ENCODE measurements around the gene ANGPTL8. TPM values are rescaled to one million over a fixed set of nuclear protein-coding genes. Genes with fewer than 3 reads are reported as not detected.
A peak's percentile ranks its signal among the peaks of the same experiment; 100 is the strongest.

ANGPTL8 gene
- total RNA-seq, 1 donor from 2014 or later: not detected

DNA sequence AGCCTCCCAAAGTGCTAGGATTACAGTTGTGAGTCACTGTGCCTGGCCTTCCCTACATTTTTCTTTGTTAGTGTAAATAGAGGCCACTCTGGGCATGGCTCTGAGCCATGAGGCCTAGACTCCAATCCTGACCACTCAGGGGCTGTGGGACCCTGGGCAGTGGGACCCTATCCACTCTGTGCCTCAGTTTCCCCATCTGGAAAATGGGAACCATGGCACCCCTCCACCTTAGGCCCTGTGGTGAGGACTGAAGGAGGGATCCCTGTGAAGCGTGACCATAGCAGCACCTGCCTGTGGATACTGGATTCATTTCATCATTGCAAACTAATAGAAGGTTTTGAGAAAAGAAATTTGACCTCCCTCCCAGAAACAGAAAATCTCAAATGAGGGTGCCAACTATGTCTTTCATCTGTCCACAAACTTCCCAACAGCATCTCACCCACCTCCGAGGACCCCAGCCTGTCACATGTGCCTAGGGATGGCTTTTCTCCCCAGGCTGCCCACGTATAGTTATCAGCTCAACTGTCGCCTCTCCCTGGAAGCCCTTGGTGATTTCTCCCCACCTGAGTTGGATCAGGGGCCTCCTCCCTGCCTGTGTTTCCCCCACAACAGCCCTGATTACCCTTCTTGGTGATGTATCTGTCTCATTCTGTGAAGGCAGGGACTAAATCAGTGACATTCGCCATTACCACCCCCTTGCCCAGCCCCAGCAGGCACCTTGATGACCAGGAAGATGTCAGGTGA lies 5.6 kb downstream of the ANGPTL8 start:
- DNase-seq (ENCODE audit: low spot score): no peak
- H3K4me3 Mint-ChIP-seq: no peak overlapping the region
- intact Hi-C loops (cut with micrococcal nuclease): loop anchor here (5.0 kb wide), 1 partner anchor 48 kb away; the partner anchor contains the start of gene KANK2
- H3K36me3 Mint-ChIP-seq (ENCODE audit: low read depth): no peaks in the 10 kb centered on the region
- H3K27me3 Mint-ChIP-seq (ENCODE audit: insufficient read depth): peaks cover 9% of the 10 kb centered on the region
- H3K9me3 Mint-ChIP-seq: no peaks in the 10 kb centered on the region
- no peak overlapping the region for H3K27ac Mint-ChIP-seq
- no peaks in the 10 kb centered on the region for H3K4me1 Mint-ChIP-seq (ENCODE audit: low read depth)

DNA sequence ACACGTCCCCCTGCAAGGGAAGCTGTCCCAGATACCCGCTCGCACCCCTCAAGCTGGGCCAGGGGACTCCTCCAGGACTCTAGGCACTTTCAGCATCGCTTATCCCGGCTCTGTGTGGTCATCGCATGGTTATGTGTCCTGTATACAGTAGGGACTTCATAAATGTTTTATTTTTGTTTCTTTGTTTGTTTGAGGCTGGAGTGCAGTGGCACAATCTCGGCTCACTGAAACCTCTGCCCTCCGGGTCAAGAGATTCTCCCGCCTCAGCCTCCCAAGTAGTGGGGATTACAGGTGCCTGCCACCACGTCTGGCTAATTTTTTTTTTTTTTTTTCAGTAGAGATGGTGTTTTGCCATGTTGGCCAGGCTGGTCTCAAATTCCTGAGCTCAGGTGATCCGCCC lies 7.5 kb downstream of the ANGPTL8 start:
- intact Hi-C loops (cut with micrococcal nuclease): no loop called here
- no peak overlapping the region for H3K4me3 Mint-ChIP-seq

DNA sequence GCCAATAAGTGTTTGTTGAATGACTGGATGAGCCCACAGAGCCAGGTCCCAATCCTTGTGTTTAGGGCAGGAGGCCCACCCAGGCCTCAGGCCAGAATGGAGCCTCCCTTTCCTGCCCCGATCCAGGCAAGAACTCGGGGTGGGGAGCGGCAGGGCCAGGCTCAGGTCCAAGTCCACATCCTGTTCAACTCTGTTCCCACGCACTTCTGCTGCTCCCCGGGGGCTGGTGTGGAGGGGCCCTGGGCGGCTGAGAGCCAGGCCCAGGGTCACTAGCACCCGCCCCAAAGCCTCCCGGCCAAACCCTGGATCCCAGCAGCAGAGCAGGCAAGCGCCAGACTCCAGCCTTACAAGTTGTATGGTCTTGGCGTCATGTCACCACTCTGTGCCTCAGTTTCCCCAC lies 8.0 kb downstream of the ANGPTL8 start:
- no peak overlapping the region for H3K27ac Mint-ChIP-seq
- peaks cover 9% of the 10 kb centered on the region for H3K27me3 Mint-ChIP-seq (ENCODE audit: insufficient read depth)
- H3K4me1 Mint-ChIP-seq (ENCODE audit: low read depth): no peaks in the 10 kb centered on the region
- no peak overlapping the region for H3K4me3 Mint-ChIP-seq
- DNase-seq (ENCODE audit: low spot score): no peak
- H3K36me3 Mint-ChIP-seq (ENCODE audit: low read depth): no peaks in the 10 kb centered on the region
- no peaks in the 10 kb centered on the region for H3K9me3 Mint-ChIP-seq
- intact Hi-C loops (cut with micrococcal nuclease): no loop called here

More for the DNA sequence above, 7.5 kb downstream of the ANGPTL8 start:
- Mint-ChIP-seq H3K27me3 (ENCODE audit: insufficient read depth) (peaks cover 9% of the 10 kb centered on the region), H3K36me3 (ENCODE audit: low read depth) (no peaks in the 10 kb centered on the region), H3K9me3 (no peaks in the 10 kb centered on the region), H3K4me1 (ENCODE audit: low read depth) (no peaks in the 10 kb centered on the region), H3K27ac (no peak overlapping the region)
- DNase-seq (ENCODE audit: low spot score): no peak

DNA sequence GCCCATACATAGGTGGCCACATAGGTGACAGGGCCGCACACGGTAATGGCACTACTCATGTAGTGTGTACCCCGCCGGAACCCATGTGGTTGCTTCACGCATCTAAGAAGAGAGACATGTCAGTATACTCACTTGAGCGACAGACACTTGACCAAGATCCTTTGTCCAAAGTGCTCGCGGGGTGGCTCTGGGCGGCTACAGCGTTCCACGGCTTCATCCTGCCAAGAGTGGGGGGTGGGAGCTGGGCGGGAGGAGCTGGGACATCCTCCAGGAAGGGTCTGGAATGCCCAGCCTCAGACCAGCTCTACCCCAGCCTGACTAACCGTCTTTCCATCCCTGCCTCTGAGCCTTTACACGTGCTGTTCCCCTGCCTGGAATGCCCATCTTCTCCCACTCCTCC lies 8.5 kb downstream of the ANGPTL8 start:
- H3K9me3 Mint-ChIP-seq: no peaks in the 10 kb centered on the region
- intact Hi-C loops (cut with micrococcal nuclease): no loop called here
- no peaks in the 10 kb centered on the region for H3K36me3 Mint-ChIP-seq (ENCODE audit: low read depth)
- peaks cover 6% of the 10 kb centered on the region for H3K27me3 Mint-ChIP-seq (ENCODE audit: insufficient read depth)
- H3K4me3 Mint-ChIP-seq: no peak overlapping the region
- H3K27ac Mint-ChIP-seq: no peak overlapping the region
- no peak for DNase-seq (ENCODE audit: low spot score)
- no peaks in the 10 kb centered on the region for H3K4me1 Mint-ChIP-seq (ENCODE audit: low read depth)

DNA sequence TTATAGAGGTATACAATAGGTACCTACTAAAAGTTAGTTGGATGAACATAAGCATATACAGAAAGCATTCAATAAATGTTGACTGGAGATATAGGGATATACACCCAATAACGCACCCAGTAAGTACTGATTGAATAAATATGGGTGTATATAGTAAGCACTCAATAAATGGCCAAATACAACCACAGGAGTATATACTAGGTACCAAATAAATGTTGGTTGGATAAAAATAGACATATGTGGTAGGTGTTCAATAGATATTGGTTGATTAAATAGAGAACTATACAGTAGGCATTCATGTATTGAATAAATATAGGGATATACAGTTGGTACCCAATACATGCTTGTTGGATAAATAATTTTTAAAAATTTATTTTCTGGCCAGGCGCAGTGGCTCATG lies 9.4 kb downstream of the ANGPTL8 start:
- Mint-ChIP-seq H3K4me3 (no peak overlapping the region), H3K36me3 (ENCODE audit: low read depth) (no peaks in the 10 kb centered on the region), H3K27ac (no peak overlapping the region), H3K9me3 (no peaks in the 10 kb centered on the region), H3K4me1 (ENCODE audit: low read depth) (no peaks in the 10 kb centered on the region), H3K27me3 (ENCODE audit: insufficient read depth) (peaks cover 3% of the 10 kb centered on the region)
- no peak for DNase-seq (ENCODE audit: low spot score)
- intact Hi-C loops (cut with micrococcal nuclease): no loop called here

DNA sequence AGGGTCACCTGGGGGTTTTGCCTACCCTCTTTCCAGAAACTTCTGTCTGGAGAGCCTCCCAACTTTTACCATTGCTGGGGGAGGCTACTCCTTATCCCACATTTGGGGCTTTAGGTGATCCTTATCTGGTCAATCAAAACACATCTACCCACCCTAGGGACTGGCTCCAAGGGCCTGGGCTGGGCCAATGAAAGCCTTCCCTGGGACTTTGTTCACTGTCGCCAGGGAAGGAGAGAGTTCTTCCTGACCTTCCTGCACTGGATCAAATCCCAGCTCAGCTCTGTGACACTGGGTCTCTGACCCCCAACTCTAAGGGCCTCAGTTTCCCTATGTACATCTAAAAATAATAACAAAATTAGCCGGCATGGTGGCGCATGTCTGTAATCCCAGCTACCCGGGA lies 11.8 kb downstream of the ANGPTL8 start:
- Mint-ChIP-seq H3K36me3 (ENCODE audit: low read depth) (no peaks in the 10 kb centered on the region), H3K27ac (no peak overlapping the region), H3K27me3 (ENCODE audit: insufficient read depth) (peaks cover 2% of the 10 kb centered on the region), H3K4me3 (no peak overlapping the region), H3K9me3 (no peaks in the 10 kb centered on the region), H3K4me1 (ENCODE audit: low read depth) (no peaks in the 10 kb centered on the region)
- no peak for DNase-seq (ENCODE audit: low spot score)
- intact Hi-C loops (cut with micrococcal nuclease): no loop called here

DNA sequence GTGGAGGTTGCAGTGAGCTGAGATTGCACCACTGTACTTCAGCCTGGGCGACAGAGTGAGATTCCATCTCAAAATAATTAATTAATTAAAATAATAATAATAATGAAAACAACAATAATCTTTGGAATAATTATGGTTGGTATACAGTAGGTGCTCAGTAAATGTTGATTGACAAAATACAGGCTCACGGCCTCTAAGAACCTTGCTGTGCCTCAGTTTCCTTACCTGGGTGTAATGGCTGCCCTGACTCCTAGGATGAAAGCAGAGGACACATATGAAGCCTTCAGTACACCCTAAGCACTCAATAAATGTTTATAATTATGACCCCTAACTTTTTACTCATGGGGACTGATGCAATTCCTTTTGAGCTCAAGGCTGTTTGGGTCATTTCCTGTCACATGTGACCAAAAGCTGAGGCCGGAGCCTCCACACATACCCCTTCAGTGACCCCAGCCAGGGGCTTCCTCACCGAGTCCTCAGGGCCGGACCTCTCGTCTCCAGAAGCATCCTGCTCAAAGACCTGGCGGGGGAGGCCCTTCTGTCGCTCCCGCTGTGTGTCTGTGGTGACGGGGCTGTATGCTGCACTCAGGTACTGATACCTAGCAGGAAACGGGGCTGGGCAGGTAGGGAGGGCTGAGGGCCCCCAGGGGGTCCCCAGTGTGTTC lies 12.4 kb downstream of the ANGPTL8 start:
- DNase-seq (ENCODE audit: low spot score): no peak
- Mint-ChIP-seq H3K4me3 (no peak overlapping the region), H3K27me3 (ENCODE audit: insufficient read depth) (peaks cover 2% of the 10 kb centered on the region), H3K27ac (no peak overlapping the region), H3K9me3 (no peaks in the 10 kb centered on the region), H3K36me3 (ENCODE audit: low read depth) (no peaks in the 10 kb centered on the region), H3K4me1 (ENCODE audit: low read depth) (no peaks in the 10 kb centered on the region)
- intact Hi-C loops (cut with micrococcal nuclease): no loop called here

DNA sequence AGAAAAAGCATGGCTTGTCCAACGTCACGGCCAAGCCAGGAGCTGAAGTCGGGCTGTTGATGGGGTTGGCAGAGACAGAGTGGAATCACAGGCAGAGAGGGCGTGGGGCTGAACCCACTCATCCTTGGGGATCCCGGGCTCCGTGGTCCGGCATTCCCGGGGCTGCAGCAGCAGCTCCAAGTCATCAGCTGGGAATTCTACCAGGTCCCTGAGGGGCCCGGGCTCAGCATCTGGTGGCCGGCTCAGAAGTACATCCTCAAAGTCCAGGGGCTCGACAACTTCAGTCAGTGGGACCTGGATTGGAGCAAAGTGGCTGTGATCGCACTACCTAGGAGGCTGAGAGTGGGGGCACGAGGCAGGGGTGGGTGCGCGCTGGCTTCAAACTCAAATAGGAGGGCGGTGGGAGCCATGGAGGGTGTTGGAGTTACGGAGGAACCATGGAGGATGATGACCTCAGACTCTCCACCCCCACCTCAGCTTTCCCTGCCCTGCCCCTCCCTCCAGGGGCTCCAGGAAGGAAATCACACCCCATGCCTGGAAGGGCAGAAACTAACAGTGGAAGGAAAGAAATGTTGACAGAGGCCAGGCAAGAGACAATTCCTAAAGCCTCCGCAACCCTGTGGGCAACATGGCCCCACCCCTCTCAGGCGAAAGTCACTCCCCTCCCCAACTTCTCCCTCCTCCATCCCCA lies 13.4 kb downstream of the ANGPTL8 start:
- no peaks in the 10 kb centered on the region for H3K9me3 Mint-ChIP-seq
- H3K4me3 Mint-ChIP-seq: no peak overlapping the region
- H3K4me1 Mint-ChIP-seq (ENCODE audit: low read depth): no peaks in the 10 kb centered on the region
- no peaks in the 10 kb centered on the region for H3K36me3 Mint-ChIP-seq (ENCODE audit: low read depth)
- peaks cover 2% of the 10 kb centered on the region for H3K27me3 Mint-ChIP-seq (ENCODE audit: insufficient read depth)
- intact Hi-C loops (cut with micrococcal nuclease): no loop called here
- no peak for DNase-seq (ENCODE audit: low spot score)
- no peak overlapping the region for H3K27ac Mint-ChIP-seq

DNA sequence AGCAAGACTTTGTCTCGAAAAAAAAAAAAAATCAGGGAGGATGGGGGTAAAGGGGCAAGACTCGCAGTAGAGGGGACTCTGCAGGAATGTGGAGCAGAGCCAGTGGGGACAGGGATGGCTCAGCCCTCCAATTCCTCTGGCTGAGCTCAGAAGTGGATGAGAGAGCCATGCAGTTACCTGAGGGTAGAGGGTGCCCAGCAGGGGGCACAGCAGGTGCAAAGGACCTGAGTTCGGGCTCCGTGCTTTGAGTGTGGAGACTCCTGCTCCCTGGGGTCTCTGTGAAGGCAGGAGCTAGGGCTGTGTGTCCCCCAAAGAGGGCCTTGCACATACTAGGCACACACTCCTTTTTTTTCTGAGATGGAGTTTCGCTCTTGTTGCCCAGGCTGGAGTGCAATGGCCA lies 15.2 kb downstream of the ANGPTL8 start:
- no peak overlapping the region for H3K4me3 Mint-ChIP-seq
- intact Hi-C loops (cut with micrococcal nuclease): no loop called here
- H3K9me3 Mint-ChIP-seq: no peaks in the 10 kb centered on the region
- no peaks in the 10 kb centered on the region for H3K27me3 Mint-ChIP-seq (ENCODE audit: insufficient read depth)
- no peaks in the 10 kb centered on the region for H3K4me1 Mint-ChIP-seq (ENCODE audit: low read depth)
- no peaks in the 10 kb centered on the region for H3K36me3 Mint-ChIP-seq (ENCODE audit: low read depth)
- no peak for DNase-seq (ENCODE audit: low spot score)
- H3K27ac Mint-ChIP-seq: no peak overlapping the region

DNA sequence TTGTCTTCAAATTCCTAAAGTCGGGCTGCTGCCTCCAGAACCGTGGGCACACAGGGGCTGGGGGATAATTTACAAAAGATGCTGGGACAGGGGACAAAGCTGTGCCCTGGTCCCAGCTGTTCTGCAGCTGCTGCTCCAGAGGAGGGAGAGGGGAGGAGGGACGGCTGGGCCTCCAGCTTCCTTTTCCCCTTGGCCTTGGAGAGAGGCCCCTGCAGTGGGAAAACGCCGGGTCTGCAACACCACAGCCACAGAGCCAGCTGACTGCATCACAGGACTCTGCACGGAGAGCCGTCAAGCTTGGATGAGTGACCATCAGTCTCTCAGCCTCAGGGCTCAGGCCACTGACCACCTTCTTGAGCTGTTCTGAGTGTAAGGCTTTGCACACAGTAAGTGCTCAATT lies 16.8 kb downstream of the ANGPTL8 start:
- Mint-ChIP-seq H3K27ac (no peak overlapping the region), H3K4me1 (ENCODE audit: low read depth) (no peaks in the 10 kb centered on the region), H3K36me3 (ENCODE audit: low read depth) (no peaks in the 10 kb centered on the region), H3K4me3 (no peak overlapping the region), H3K9me3 (no peaks in the 10 kb centered on the region), H3K27me3 (ENCODE audit: insufficient read depth) (peaks cover 9% of the 10 kb centered on the region)
- no peak for DNase-seq (ENCODE audit: low spot score)
- intact Hi-C loops (cut with micrococcal nuclease): no loop called here

DNA sequence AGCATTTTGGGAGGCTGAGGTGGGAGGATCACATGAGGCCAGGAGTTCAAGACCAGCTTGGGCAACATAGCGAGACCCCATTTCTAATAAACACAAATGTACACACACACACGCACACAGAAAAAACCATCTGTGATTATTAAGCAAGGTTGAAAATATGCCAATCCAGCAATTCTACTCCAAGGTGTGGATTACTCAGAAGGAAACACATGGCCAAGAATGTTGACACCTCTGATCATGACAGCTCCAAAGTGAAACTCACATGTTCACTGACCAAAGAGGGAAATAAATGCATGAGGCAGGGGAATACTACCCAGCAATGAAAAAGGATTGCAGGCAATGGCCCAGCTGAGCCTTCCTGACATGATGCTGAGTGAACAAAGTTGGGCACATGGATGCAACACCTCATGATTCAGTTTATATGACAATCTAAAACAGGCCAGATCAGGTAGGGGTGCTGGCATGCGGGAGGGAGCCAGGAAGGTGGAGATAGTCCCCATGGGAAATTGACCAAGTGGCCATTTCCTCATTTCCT lies 18.5 kb downstream of the ANGPTL8 start:
- no peaks in the 10 kb centered on the region for H3K9me3 Mint-ChIP-seq
- DNase-seq (ENCODE audit: low spot score): no peak
- peaks cover 17% of the 10 kb centered on the region for H3K27me3 Mint-ChIP-seq (ENCODE audit: insufficient read depth)
- H3K4me3 Mint-ChIP-seq: no peak overlapping the region
- no peaks in the 10 kb centered on the region for H3K4me1 Mint-ChIP-seq (ENCODE audit: low read depth)
- H3K36me3 Mint-ChIP-seq (ENCODE audit: low read depth): no peaks in the 10 kb centered on the region
- H3K27ac Mint-ChIP-seq: no peak overlapping the region
- intact Hi-C loops (cut with micrococcal nuclease): no loop called here

DNA sequence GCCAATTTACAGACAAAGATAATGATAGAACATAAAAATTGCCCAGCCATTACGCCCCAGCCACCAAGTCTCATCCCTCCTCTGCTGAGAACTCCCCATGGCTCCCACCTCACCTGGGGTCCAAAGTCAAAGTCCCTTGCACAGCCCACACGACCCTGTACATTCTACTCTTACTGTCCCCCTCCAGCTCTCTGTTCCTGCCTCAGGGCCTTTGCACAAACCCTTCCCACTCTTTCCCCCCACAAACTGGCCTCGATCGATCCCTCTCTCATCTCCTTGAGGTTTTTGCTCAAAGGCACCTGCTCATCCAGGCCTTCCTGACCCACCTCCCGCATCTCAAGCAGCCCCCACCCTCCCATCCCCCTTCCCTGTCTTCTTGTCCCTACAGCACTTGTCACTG lies 21.6 kb downstream of the ANGPTL8 start:
- Mint-ChIP-seq H3K4me3 (peak overlapping the region; percentile 50), H3K36me3 (ENCODE audit: low read depth) (no peaks in the 10 kb centered on the region), H3K27me3 (ENCODE audit: insufficient read depth) (peaks cover 36% of the 10 kb centered on the region), H3K27ac (no peak overlapping the region), H3K4me1 (ENCODE audit: low read depth) (no peaks in the 10 kb centered on the region), H3K9me3 (no peaks in the 10 kb centered on the region)
- no peak for DNase-seq (ENCODE audit: low spot score)
- intact Hi-C loops (cut with micrococcal nuclease): no loop called here

DNA sequence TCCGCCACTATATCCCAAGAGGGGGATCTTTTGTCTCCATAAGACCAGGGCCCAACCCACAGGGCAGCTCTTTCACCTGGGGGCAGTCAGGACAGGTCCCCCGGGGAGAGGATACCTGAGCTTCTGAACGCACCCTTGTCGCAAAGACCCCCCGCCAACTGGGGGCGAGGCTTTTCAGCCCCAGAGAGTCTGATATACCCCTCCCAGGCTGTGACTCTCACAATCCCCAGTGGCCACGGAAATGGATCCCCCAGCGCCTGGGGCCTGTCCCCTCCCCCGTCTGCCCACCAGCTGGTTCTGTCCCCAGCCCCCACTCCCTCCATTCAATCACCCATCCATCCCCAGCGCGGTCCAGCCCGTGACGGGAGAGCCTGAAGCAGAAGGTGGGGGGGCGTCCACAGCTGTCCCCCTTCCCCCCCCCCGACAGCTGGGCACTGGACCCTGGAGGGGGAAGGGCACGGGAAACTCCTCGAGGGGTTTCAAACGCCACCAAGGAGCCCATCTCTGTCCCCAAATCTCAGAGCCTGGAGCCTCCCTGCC lies 22.1 kb downstream of the ANGPTL8 start:
- Mint-ChIP-seq H3K36me3 (ENCODE audit: low read depth) (no peaks in the 10 kb centered on the region), H3K4me3 (peak overlapping the region; percentile 15), H3K27me3 (ENCODE audit: insufficient read depth) (peaks cover 41% of the 10 kb centered on the region), H3K27ac (no peak overlapping the region), H3K9me3 (no peaks in the 10 kb centered on the region), H3K4me1 (ENCODE audit: low read depth) (no peaks in the 10 kb centered on the region)
- DNase-seq (ENCODE audit: low spot score): no peak
- intact Hi-C loops (cut with micrococcal nuclease): no loop called here
